Activated CD8-positive, alpha-beta memory T cell treated with anti-CD3 and anti-CD28 coated beads for 4 hours (primary cell): ENCODE measurements around the gene ITIH4.

Source experiments
- DNase-seq, 2 donors: peaks; one replicate each; pipeline ENCODE4 v3.0.0-alpha.2; 2020; ENCODE audit warnings: low read depth in 2 of 2

The ITIH4 gene

GRCh38 chr3:52848617-52849016 lies 18.1 kb upstream of the ITIH4 start:
- no peak for DNase-seq

- no peak for DNase-seq
These were observed 17.3 kb upstream of the ITIH4 start for GRCh38 chr3:52847726-52848125.

GRCh38 chr3:52847241-52847640 lies 16.8 kb upstream of the ITIH4 start:
- DNase-seq = no peak

GRCh38 chr3:52846432-52846965 lies 16.0 kb upstream of the ITIH4 start:
- no peak for DNase-seq

GRCh38 chr3:52845691-52846431 lies 15.4 kb upstream of the ITIH4 start:
- no peak for DNase-seq

GRCh38 chr3:52845157-52845556 lies 14.7 kb upstream of the ITIH4 start:
- DNase-seq = no peak

- no peak for DNase-seq
These were observed 14.0 kb upstream of the ITIH4 start for GRCh38 chr3:52844290-52844975.

GRCh38 chr3:52843881-52844280 lies 13.4 kb upstream of the ITIH4 start:
- DNase-seq = no peak

GRCh38 chr3:52843108-52843865 lies 12.8 kb upstream of the ITIH4 start:
- DNase-seq = no peak

- no peak for DNase-seq
These were observed 12.0 kb upstream of the ITIH4 start for GRCh38 chr3:52842424-52842823.

GRCh38 chr3:52841981-52842340 lies 11.5 kb upstream of the ITIH4 start:
- no peak for DNase-seq

GRCh38 chr3:52841211-52841980 lies 10.9 kb upstream of the ITIH4 start:
- DNase-seq = no peak

GRCh38 chr3:52839892-52840545 lies 9.5 kb upstream of the ITIH4 start:
- no peak for DNase-seq

- no peak for DNase-seq
These were observed 8.8 kb upstream of the ITIH4 start for GRCh38 chr3:52839268-52839575.

GRCh38 chr3:52838561-52839267 lies 8.2 kb upstream of the ITIH4 start:
- DNase-seq = no peak

- no peak for DNase-seq
These were observed 6.5 kb upstream of the ITIH4 start for GRCh38 chr3:52836986-52837385.

GRCh38 chr3:52836471-52836845 lies 6.0 kb upstream of the ITIH4 start:
- DNase-seq = no peak

- no peak for DNase-seq
These were observed 5.4 kb upstream of the ITIH4 start for GRCh38 chr3:52835766-52836470.

GRCh38 chr3:52834871-52835501 lies 4.5 kb upstream of the ITIH4 start, which contains the start of gene MUSTN1:
MUSTN1 (minus strand) TSS chr3:52835019; CDS start chr3:52834948, 71 bp downstream.
- DNase-seq = no peak

- DNase-seq = no peak
These were observed 2.7 kb upstream of the ITIH4 start for GRCh38 chr3:52833202-52833601.
